Measurements from ENCODE around the gene AP1AR.

- TF ChIP-seq EZH2phosphoT487 (IDR thresholded peaks at IDR 0.05; ENCODE audit: low read depth) (no peak), CTCF (IDR thresholded peaks at IDR 0.05; ENCODE audit: low read depth, low read length) (peak; percentile 40; the same call in 1 of the 2 replicates)
These were observed at the start of gene AP1AR for GRCh38 chr4:112231779-112232713.
